B cell (primary cell): Measurements from ENCODE around the gene NEK11. TPM values are rescaled to one million over a fixed set of nuclear protein-coding genes. Genes with fewer than 3 reads are reported as not detected.

Experiments used
- ATAC-seq: fragments of 200-7000 bp; cut with Tn5 transposase; one replicate; pipeline ENCODE4 v1.10.0; 2021; ENCODE audit warnings: low read depth, mild to moderate bottlenecking, moderate number of reproducible peaks, moderate library complexity
- CTCF ChIA-PET: fragments of 350-600 bp; sonication (Branson Sonifier 250); formaldehyde crosslinking; loops from one replicate; lab custom pipeline; 2021; ENCODE audit warnings: antibody characterized with exemption, inconsistent platforms; lab: Charles Lee
- POLR2A ChIA-PET: fragments of 350-600 bp; sonication (Branson Sonifier 250); formaldehyde crosslinking; loops from one replicate; lab custom pipeline; 2021; ENCODE audit warnings: antibody characterized with exemption; lab: Charles Lee
- DNase-seq: peaks from one replicate; pipeline ENCODE4 v3.0.0; 2013
- H2AFZ ChIP-seq: 2 replicates; pipeline ENCODE4 v1.6.1; 2012; ENCODE audit warnings: mild to moderate bottlenecking, low read depth, low read length; ENCODE audit not compliant: insufficient read depth, poor library complexity, severe bottlenecking
- H3K27ac ChIP-seq, 2 donors: 1 replicate in 1 of 2; 2 replicates in 1 of 2; pipeline ENCODE4 v1.5.1; 2012 to 2013; ENCODE audit warnings: low read length in 2 of 2, mild to moderate bottlenecking in 2 of 2, moderate library complexity in 1 of 2
- H3K27me3 ChIP-seq, 4 experiments: fragments of 200-600 bp in 1 of 4; sonication (generic) in 1 of 4; replicated peaks in 1 of 4; 1 replicate in 2 of 4; 2 replicates in 2 of 4; pipeline versions ENCODE4 v1.6.1 to v1.7.0; 2013 to 2016; ENCODE audit warnings: low read length in 3 of 4, mild to moderate bottlenecking in 2 of 4, mixed read lengths in 1 of 4, moderate library complexity in 1 of 4; ENCODE audit not compliant: insufficient read depth in 4 of 4, control insufficient read depth in 3 of 4; ENCODE audit errors: control extremely low read depth in 1 of 4
- H3K36me3 ChIP-seq, 2 experiments: replicated peaks in 1 of 2; 1 replicate in 1 of 2; 2 replicates in 1 of 2; pipeline versions ENCODE4 v1.6.1 to v1.7.1; 2013; ENCODE audit warnings: low read length in 1 of 2; ENCODE audit not compliant: insufficient read depth in 2 of 2, control insufficient read depth in 1 of 2; ENCODE audit errors: control extremely low read depth in 1 of 2, extremely low read depth in 1 of 2
- H3K4me1 ChIP-seq, 2 donors: fragments of 200-600 bp in 1 of 2; sonication (generic) in 1 of 2; 1 replicate in 1 of 2; 2 replicates in 1 of 2; pipeline versions ENCODE4 v1.5.1 to v1.6.1; 2013 to 2017; ENCODE audit warnings: low read length in 2 of 2; ENCODE audit not compliant: control insufficient read depth in 2 of 2, insufficient read depth in 2 of 2
- H3K4me2 ChIP-seq: replicated peaks from 2 replicates; pipeline ENCODE3; 2012; ENCODE audit warnings: mild to moderate bottlenecking, low read depth, low read length; ENCODE audit not compliant: poor library complexity, severe bottlenecking
- H3K4me3 ChIP-seq, 5 experiments: fragments of 200-600 bp in 1 of 5; sonication (generic) in 1 of 5; 1 replicate in 3 of 5; 2 replicates in 2 of 5; pipeline versions ENCODE4 v1.5.1 to v1.7.0; 2011 to 2016; ENCODE audit warnings: low read length in 4 of 5, mild to moderate bottlenecking in 4 of 5, low read depth in 2 of 5, control low read depth in 1 of 5, moderate library complexity in 1 of 5; ENCODE audit not compliant: insufficient read depth in 1 of 5; ENCODE audit errors: control extremely low read depth in 1 of 5, extremely low read depth in 1 of 5
- H3K79me2 ChIP-seq: fragments of 200-600 bp; sonication (generic); one replicate; pipeline ENCODE4 v1.6.0; 2016; ENCODE audit warnings: low read length; ENCODE audit not compliant: control insufficient read depth, insufficient read depth
- H3K9ac ChIP-seq: fragments of 200-600 bp; sonication (generic); 2 replicates; pipeline ENCODE4 v1.6.1; 2017; ENCODE audit warnings: mild to moderate bottlenecking, low read length, moderate library complexity
- H3K9me3 ChIP-seq, 3 donors: one replicate each; pipeline versions ENCODE4 v1.6.1 to v1.7.1; 2013; ENCODE audit warnings: low read length in 2 of 3; ENCODE audit not compliant: control insufficient read depth in 2 of 3, insufficient read depth in 1 of 3; ENCODE audit errors: control extremely low read depth in 1 of 3
- H4K20me1 ChIP-seq: 2 replicates; pipeline ENCODE4 v1.6.0; 2012; ENCODE audit warnings: mild to moderate bottlenecking, low read length; ENCODE audit not compliant: insufficient read depth, control insufficient read depth, poor library complexity, severe bottlenecking
- H3K27ac Mint-ChIP-seq: one replicate; pipeline ENCODE4 v1.8.0; 2021; ENCODE audit warnings: mixed read lengths
- H3K27me3 Mint-ChIP-seq: one replicate; pipeline ENCODE4 v1.8.0; 2021; ENCODE audit warnings: mixed read lengths
- H3K4me1 Mint-ChIP-seq: one replicate; pipeline ENCODE4 v1.8.0; 2021; ENCODE audit warnings: mixed read lengths
- H3K4me3 Mint-ChIP-seq: one replicate; pipeline ENCODE4 v1.8.0; 2021; ENCODE audit warnings: mixed read lengths
- H3K9me3 Mint-ChIP-seq: one replicate; pipeline ENCODE4 v1.8.0; 2022; ENCODE audit warnings: mixed read lengths; ENCODE audit not compliant: insufficient read depth
- EZH2 ChIP-seq: IDR thresholded peaks from 2 replicates; pipeline ENCODE4 v1.6.1; 2012; ENCODE audit warnings: borderline replicate concordance, low read depth, mild to moderate bottlenecking, moderate library complexity, low read length; ENCODE audit not compliant: insufficient read depth, poor library complexity, severe bottlenecking
- WGBS: methylation state at CpG from one replicate; pipeline ENCODE4 v1.1.5; 2013; ENCODE audit warnings: missing lambda C conversion rate; ENCODE audit not compliant: insufficient coverage; 5-methylcytosine and 5-hydroxymethylcytosine counted together
- intact Hi-C: fragments of 100-400 bp; cut with micrococcal nuclease; formaldehyde crosslinking; loops from one replicate; pipeline ENCODE4 v1.10.0; 2022
- polyA plus RNA-seq: library from polyadenylated mRNA; depleted of rRNA; stranded (reverse); fragments of >200 nt; gene quantifications from 2 replicates; pipeline ENCODE4 v1.2.3, GENCODE V29; 2012
- total RNA-seq, 2 donors: library from RNA; stranded (reverse); fragments of 120-200 nt in 1 of 2; gene quantifications; 1 replicate in 1 of 2; 2 replicates in 1 of 2; pipeline versions ENCODE4 v1.2.3 to v1.2.4, GENCODE V29; 2013 to 2022
- TF ChIP-seq, protein P1 (sequence below): fragments of 200-600 bp; IDR thresholded peaks from one replicate; pipeline ENCODE4 v1.8.0; 2022; ENCODE audit warnings: antibody characterized with exemption, mild to moderate bottlenecking

Gene NEK11
- total and polyA plus RNA-seq, 2 donors (not counting 1 experiment from before 2014, with no cell fraction given) = 1.00 to 7.7 TPM

DNA sequence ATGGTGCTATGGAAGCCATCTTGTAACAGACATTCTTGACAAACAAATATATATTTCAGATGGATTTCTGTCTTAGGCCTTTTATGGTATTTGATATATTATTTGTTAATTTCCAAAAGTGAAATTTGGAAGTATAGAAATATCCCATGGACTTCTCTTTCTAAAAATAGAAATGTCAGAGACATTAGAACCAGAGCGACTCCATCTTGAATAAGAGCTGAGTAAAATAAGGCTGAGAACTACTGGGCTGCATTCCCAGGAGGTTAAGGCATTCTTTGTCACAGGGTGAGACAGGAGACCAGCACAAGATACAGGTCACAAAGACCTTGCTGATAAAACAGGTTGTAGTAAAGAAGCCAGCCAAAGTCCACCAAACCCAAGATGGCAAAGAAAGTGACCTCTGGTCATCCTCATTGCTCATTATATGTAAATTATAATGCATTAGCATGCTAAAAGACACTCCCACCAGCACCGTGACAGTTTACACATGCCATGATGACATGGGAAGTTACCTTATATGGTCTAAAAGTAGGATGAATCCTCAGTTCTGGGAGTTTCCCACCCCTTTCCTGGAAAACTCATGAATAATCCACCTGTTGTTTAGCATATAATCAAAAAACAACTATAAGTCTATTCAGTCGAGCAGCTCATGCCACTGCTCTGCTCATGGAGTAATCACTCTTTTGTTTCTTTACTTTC, 146.0 kb downstream of the NEK11 start:
- Mint-ChIP-seq H3K4me1 (no peaks in the 10 kb centered on the region), H3K9me3 (no peaks in the 10 kb centered on the region), H3K27ac (no peak overlapping the region), H3K4me3 (no peak overlapping the region), H3K27me3 (no peaks in the 10 kb centered on the region)
- TF ChIP-seq EZH2 = no peak
- TF ChIP-seq, protein P1, sequence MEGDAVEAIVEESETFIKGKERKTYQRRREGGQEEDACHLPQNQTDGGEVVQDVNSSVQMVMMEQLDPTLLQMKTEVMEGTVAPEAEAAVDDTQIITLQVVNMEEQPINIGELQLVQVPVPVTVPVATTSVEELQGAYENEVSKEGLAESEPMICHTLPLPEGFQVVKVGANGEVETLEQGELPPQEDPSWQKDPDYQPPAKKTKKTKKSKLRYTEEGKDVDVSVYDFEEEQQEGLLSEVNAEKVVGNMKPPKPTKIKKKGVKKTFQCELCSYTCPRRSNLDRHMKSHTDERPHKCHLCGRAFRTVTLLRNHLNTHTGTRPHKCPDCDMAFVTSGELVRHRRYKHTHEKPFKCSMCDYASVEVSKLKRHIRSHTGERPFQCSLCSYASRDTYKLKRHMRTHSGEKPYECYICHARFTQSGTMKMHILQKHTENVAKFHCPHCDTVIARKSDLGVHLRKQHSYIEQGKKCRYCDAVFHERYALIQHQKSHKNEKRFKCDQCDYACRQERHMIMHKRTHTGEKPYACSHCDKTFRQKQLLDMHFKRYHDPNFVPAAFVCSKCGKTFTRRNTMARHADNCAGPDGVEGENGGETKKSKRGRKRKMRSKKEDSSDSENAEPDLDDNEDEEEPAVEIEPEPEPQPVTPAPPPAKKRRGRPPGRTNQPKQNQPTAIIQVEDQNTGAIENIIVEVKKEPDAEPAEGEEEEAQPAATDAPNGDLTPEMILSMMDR = no peak
- H3K4me1 ChIP-seq = peaks cover 0 to 3% of the 10 kb centered on the region in 2 donors
- H3K27me3 ChIP-seq = no peaks in the 10 kb centered on the region
- no peak overlapping the region for H3K27ac ChIP-seq
- no peak overlapping the region for H3K4me2 ChIP-seq
- no peaks in the 10 kb centered on the region for H3K9me3 ChIP-seq
- no peak overlapping the region for H2AFZ ChIP-seq
- CTCF ChIA-PET = no interaction called here
- DNase-seq (no peak), ATAC-seq (no peak)
- no peak overlapping the region for H3K9ac ChIP-seq
- no peaks in the 10 kb centered on the region for H4K20me1 ChIP-seq
- no peaks in the 10 kb centered on the region for H3K79me2 ChIP-seq
- no peaks in the 10 kb centered on the region for H3K36me3 ChIP-seq
- WGBS = 100% methylated on average over 1 of the region's 3 CpGs
- intact Hi-C loops = no loop called here
- POLR2A ChIA-PET = no interaction called here
- H3K4me3 ChIP-seq = no peak overlapping the region

DNA sequence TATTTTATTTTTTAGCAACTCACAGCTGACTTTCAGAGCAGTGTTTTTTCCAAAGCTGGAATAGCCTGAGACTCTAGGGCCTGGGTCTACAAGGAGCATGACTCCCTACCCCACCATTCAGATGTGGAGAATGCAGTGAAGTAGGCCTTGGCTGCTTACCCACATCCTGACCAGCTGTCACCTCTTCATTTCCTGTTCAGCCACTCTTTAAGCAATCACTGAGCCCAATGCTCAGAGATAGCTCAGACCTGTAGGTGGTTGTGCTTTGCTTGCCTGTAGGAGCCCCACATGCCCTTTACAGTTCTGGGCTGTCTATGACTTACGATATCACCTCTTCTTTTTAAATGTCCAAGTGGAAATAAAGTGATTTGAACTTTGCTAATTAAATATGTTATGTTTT, 148.1 kb downstream of the NEK11 start:
- POLR2A ChIA-PET = no interaction called here

More for the DNA sequence above, 148.1 kb downstream of the NEK11 start:
- Mint-ChIP-seq H3K27me3 (no peaks in the 10 kb centered on the region), H3K4me3 (no peak overlapping the region), H3K9me3 (no peaks in the 10 kb centered on the region), H3K27ac (no peak overlapping the region), H3K4me1 (no peaks in the 10 kb centered on the region)
- Histone ChIP-seq H3K9me3 (no peaks in the 10 kb centered on the region), H3K4me1 (peaks cover 0 to 3% of the 10 kb centered on the region in 2 donors), H3K79me2 (no peaks in the 10 kb centered on the region), H3K27me3 (no peaks in the 10 kb centered on the region), H3K4me2 (no peak overlapping the region), H3K9ac (no peak overlapping the region), H3K4me3 (no peak overlapping the region), H4K20me1 (no peaks in the 10 kb centered on the region), H3K27ac (no peak overlapping the region), H3K36me3 (no peaks in the 10 kb centered on the region), H2AFZ (no peak overlapping the region)
- intact Hi-C loops = no loop called here
- no CpG with 5 or more reads among the region's 1 CpG for WGBS
- DNase-seq = no peak
- CTCF ChIA-PET = no interaction called here
- no peak for ATAC-seq
- TF ChIP-seq EZH2 = no peak
- TF ChIP-seq, protein P1 = no peak
